K562 treated with DMSO at 1 percent for 4 hours (cell line): ENCODE results near the gene PRC1. TPM values are rescaled to one million over a fixed set of nuclear protein-coding genes. Genes with fewer than 3 reads are reported as not detected.

Source experiments
- total RNA-seq: library from RNA; unstranded; fragments of 300-600 nt; gene quantifications from 2 replicates; pipeline ENCODE4 v1.2.3, GENCODE V29; 2022; ENCODE audit not compliant: insufficient read depth

The PRC1 gene, protein sequence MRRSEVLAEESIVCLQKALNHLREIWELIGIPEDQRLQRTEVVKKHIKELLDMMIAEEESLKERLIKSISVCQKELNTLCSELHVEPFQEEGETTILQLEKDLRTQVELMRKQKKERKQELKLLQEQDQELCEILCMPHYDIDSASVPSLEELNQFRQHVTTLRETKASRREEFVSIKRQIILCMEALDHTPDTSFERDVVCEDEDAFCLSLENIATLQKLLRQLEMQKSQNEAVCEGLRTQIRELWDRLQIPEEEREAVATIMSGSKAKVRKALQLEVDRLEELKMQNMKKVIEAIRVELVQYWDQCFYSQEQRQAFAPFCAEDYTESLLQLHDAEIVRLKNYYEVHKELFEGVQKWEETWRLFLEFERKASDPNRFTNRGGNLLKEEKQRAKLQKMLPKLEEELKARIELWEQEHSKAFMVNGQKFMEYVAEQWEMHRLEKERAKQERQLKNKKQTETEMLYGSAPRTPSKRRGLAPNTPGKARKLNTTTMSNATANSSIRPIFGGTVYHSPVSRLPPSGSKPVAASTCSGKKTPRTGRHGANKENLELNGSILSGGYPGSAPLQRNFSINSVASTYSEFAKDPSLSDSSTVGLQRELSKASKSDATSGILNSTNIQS
- total RNA-seq: 112 and 139 TPM in 2 replicates

DNA sequence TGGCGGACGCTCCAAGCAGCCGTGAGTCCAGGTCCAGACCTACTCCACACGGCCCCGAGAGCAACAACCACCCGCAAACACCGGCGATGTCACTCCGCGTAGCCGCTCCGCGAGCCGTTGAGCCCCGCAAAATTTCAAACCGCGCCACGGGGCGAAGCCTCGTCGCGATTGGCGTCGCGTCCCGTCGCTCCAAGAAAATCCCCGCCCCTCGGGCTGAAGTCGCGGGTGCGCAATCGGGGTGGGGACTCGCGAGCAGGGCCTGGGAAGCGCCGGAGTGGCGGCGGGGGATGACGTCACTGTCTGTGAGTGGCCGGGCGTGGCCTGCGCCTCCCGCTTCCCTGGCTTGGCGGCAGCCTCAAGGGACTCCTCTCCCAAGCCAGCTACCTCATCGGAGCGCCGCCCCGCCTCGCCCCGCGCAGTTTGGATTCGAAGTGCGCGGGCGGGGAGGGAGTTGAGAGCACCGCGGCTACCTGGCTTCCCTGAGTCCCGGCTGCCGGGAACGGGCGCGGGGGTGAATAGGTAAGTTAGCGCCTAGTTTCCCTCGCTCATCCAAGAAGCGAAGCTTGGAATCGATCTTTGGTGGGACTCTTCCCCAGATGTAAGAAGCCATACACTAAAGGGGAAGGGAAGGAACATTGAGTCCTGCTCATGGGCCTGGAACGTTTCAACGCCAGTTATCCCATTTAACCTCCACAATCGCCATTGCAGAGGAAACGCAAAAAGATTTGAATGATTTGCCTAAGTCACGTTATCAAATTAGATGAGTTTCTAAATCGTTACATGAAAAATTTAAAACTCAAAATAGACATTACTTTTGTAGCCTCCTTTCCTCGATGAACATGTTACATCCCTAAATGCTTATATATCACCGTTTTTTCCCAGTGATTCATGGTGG is at the start of gene PRC1:
PRC1 (minus strand) TSS at position 119 of the 895 bp plus-strand sequence; CDS start at position 1, 118 bp downstream.

GRCh38 chr15:91022075-91022831 is 27.9 kb upstream of the PRC1 start, which contains the start of gene VPS33B:
VPS33B (minus strand) TSS chr15:91022594; CDS start chr15:91022249, 345 bp downstream.

GRCh38 chr15:90954712-90955623 is 39.4 kb downstream of the PRC1 start, which contains the start of gene RCCD1:
RCCD1 (plus strand) TSS chr15:90954884; CDS start chr15:90956735, 1,851 bp downstream.

DNA sequence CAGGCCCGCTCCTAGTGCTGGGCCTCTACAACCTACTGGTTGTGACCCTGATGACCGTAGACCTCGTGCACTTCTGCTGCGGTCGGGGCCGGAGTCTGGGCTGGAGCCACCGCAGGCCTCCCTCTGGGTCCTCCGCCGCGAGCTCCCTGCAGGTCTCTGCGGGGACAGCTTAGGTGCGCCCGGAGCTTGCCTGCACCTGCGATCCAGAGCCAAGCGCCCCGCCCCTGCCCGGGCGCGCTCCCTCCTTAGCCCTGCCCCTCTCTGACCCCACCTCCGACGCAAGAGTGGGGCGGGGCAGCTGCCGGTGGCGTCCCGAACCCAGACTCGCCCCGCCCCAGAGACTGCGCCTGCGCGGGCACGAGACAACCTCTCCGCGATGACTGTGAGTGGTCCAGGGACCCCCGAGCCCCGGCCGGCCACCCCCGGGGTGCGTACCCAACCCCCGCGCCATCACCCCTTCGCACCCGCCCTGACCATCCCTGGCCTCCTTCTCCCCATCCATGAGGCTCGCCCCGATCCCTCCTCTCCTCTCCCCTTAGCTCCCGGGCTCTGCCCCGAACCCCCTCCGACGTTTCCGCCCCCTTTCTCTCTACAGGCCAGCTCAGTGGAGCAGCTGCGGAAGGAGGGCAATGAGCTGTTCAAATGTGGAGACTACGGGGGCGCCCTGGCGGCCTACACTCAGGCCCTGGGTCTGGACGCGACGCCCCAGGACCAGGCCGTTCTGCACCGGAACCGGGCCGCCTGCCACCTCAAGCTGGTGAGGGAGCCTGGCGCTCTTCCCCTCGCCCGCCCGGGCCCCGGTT is 59.2 kb downstream of the PRC1 start, which contains the start of gene UNC45A:
UNC45A (plus strand) TSS at position 337 of the 803 bp plus-strand sequence; CDS start at position 377, 40 bp downstream.

GRCh38 chr15:90931828-90932659 is 62.3 kb downstream of the PRC1 start, which contains the start of gene HDDC3:
HDDC3 (minus strand) TSS chr15:90932549; CDS start chr15:90932540, 9 bp downstream.

Other genes starting within 250 kb of the PRC1 start
- gene FURIN, start 125.9 kb downstream of the PRC1 start, total RNA-seq: 72.3 and 110 TPM in 2 replicates
- 2.9 and 4.5 TPM in 2 replicates for gene FES, start 110.0 kb downstream of the PRC1 start, total RNA-seq
- gene MAN2A2, start 91.2 kb downstream of the PRC1 start, total RNA-seq: 106 and 153 TPM in 2 replicates
- gene HDDC3, start 62.0 kb downstream of the PRC1 start, total RNA-seq: 9.4 and 14.4 TPM in 2 replicates
- 80.1 and 81.2 TPM in 2 replicates for gene UNC45A, start 59.2 kb downstream of the PRC1 start, total RNA-seq
- 32.7 and 33.8 TPM in 2 replicates for gene RCCD1, start 39.7 kb downstream of the PRC1 start, total RNA-seq
- 11.9 and 17.8 TPM in 2 replicates for gene VPS33B, start 28.1 kb upstream of the PRC1 start, total RNA-seq
- gene SV2B, start 105.7 kb upstream of the PRC1 start, total RNA-seq: 0.16 TPM in 1 of 2 replicates, not detected in the other